HepG2 (cell line): ENCODE results near the gene KLHL35. TPM values are rescaled to one million over a fixed set of nuclear protein-coding genes. Genes with fewer than 3 reads are reported as not detected.

Experiments used
- ATAC-seq: fragments of 200-7000 bp; cut with Tn5 transposase; 3 replicates; pipeline ENCODE4 v1.9.1; 2020; ENCODE audit warnings: mild to moderate bottlenecking, moderate library complexity
- BruUV-seq: library from RNA; stranded (reverse); fragments of 400-500 nt; replicated peaks from 2 replicates; lab custom pipeline; 2021; lab: Mats Ljungman, UMichigan
- CTCF ChIA-PET: fragments of 300-600 bp; formaldehyde crosslinking; extraction: SDS; loops from one replicate; lab custom pipeline; 2021; ENCODE audit warnings: low total read pairs, inconsistent platforms, low intra/inter-chr PET ratio; lab: Yijun Ruan, JAX
- POLR2A ChIA-PET: fragments of 350-600 bp; sonication (Branson Sonifier 250); formaldehyde crosslinking; loops from one replicate; lab custom pipeline; 2020; ENCODE audit warnings: antibody characterized with exemption, inconsistent platforms; lab: Yijun Ruan, JAX
- DNase-seq: peaks from one replicate; pipeline ENCODE4 v3.0.0-alpha.2; 2015; ENCODE audit warnings: low spot score
- FAIRE-seq: peaks from 3 replicates; lab custom pipeline; 2011; peaks lifted over from hg19 to GRCh38; lab: Jason Lieb, UNC
- H2AFZ ChIP-seq: one replicate; pipeline ENCODE4 v1.6.1; 2011; ENCODE audit warnings: low read length, inconsistent platforms
- H3K27ac ChIP-seq: fragments of 300-600 bp; 3 replicates; pipeline ENCODE4 v1.8.0; 2011; ENCODE audit warnings: mixed run types, mild to moderate bottlenecking, mixed read lengths, low read length, inconsistent platforms; ENCODE audit not compliant: insufficient read depth; ENCODE audit errors: extremely low read length
- H3K27me3 ChIP-seq, 2 experiments: fragments of 200-600 bp in 1 of 2; 2 replicates in 1 of 2; 3 replicates in 1 of 2; pipeline versions ENCODE4 v1.6.0 to v1.8.0; 2011; ENCODE audit warnings: low read length in 2 of 2, mild to moderate bottlenecking in 2 of 2, moderate library complexity in 2 of 2, inconsistent platforms in 1 of 2; ENCODE audit not compliant: insufficient read depth in 2 of 2, control insufficient read depth in 1 of 2
- H3K36me3 ChIP-seq, 2 experiments: fragments of 200-600 bp in 1 of 2; replicated peaks in 1 of 2; 2 replicates in 1 of 2; 3 replicates in 1 of 2; pipeline versions ENCODE4 v1.5.1 to v1.8.0; 2011; ENCODE audit warnings: low read length in 2 of 2, inconsistent platforms in 1 of 2; ENCODE audit not compliant: insufficient read depth in 2 of 2, control insufficient read depth in 1 of 2
- H3K4me1 ChIP-seq: 2 replicates; pipeline ENCODE4 v1.5.1; 2012; ENCODE audit warnings: low read length, inconsistent platforms; ENCODE audit not compliant: insufficient read depth
- H3K4me2 ChIP-seq: 2 replicates; pipeline ENCODE4 v1.6.0; 2011; ENCODE audit warnings: low read depth, low read length, inconsistent platforms
- H3K4me3 ChIP-seq, 3 experiments: fragments of 200-600 bp in 1 of 3; sonication (generic), shearing (Covaris generic) in 1 of 3; replicated peaks in 1 of 3; 2 replicates each; pipeline ENCODE4 v1.5.1; 2011 to 2016; ENCODE audit warnings: low read length in 3 of 3, inconsistent platforms in 2 of 3, low read depth in 2 of 3, mild to moderate bottlenecking in 2 of 3, control low read depth in 1 of 3, mixed read lengths in 1 of 3; ENCODE audit not compliant: insufficient read depth in 1 of 3
- H3K79me2 ChIP-seq: one replicate; pipeline ENCODE4 v1.6.1; 2011; ENCODE audit warnings: low read length, inconsistent platforms; ENCODE audit not compliant: insufficient read depth
- H3K9ac ChIP-seq: 2 replicates; pipeline ENCODE4 v1.6.0; 2011; ENCODE audit warnings: mild to moderate bottlenecking, low read depth, low read length, inconsistent platforms; ENCODE audit not compliant: insufficient read depth
- H3K9me3 ChIP-seq: 2 replicates; pipeline ENCODE4 v1.5.1; 2012; ENCODE audit warnings: mild to moderate bottlenecking, low read length
- H4K20me1 ChIP-seq: 2 replicates; pipeline ENCODE4 v1.6.0; 2011; ENCODE audit warnings: inconsistent platforms, mild to moderate bottlenecking, low read length, moderate library complexity; ENCODE audit not compliant: insufficient read depth
- ARNT2 ChIP-seq: sonication (generic); formaldehyde crosslinking; IDR thresholded peaks from 2 replicates; pipeline ENCODE4 v1.8.0; 2022; ENCODE audit warnings: mild to moderate bottlenecking, low read depth, missing genetic modification reagents, moderate library complexity
- ARNTL ChIP-seq: sonication (generic); formaldehyde crosslinking; IDR thresholded peaks from 2 replicates; pipeline ENCODE4 v1.4.0; 2020; ENCODE audit warnings: mild to moderate bottlenecking, missing genetic modification reagents
- ATF7-NPFF ChIP-seq: sonication (generic); formaldehyde crosslinking; IDR thresholded peaks from 2 replicates; pipeline ENCODE4 v1.8.1; 2023; ENCODE audit warnings: mild to moderate bottlenecking, low read depth, missing genetic modification reagents, moderate library complexity
- HOXA5 ChIP-seq: sonication (generic); formaldehyde crosslinking; IDR thresholded peaks from 2 replicates; pipeline ENCODE4 v1.4.0; 2020; ENCODE audit warnings: missing genetic modification reagents
- REL ChIP-seq: sonication (generic); formaldehyde crosslinking; conservative IDR thresholded peaks from 2 replicates; pipeline ENCODE4 v1.8.0; 2022; ENCODE audit warnings: mild to moderate bottlenecking, missing genetic modification reagents, moderate library complexity
- SIX1 ChIP-seq: sonication (generic); formaldehyde crosslinking; IDR thresholded peaks from 2 replicates; pipeline ENCODE4 v1.4.0; 2020; ENCODE audit warnings: missing genetic modification reagents, borderline replicate concordance
- THYN1 ChIP-seq: sonication (generic); formaldehyde crosslinking; IDR thresholded peaks from 2 replicates; pipeline ENCODE4 v1.8.1; 2023; ENCODE audit warnings: low read depth, mild to moderate bottlenecking, moderate library complexity, missing genetic modification reagents, borderline replicate concordance
- XBP1 ChIP-seq: sonication (generic); formaldehyde crosslinking; IDR thresholded peaks from 2 replicates; pipeline ENCODE4 v1.5.0; 2020; ENCODE audit warnings: missing genetic modification reagents
- ZNF296 ChIP-seq: sonication (generic); formaldehyde crosslinking; conservative IDR thresholded peaks from 2 replicates; pipeline ENCODE4 v1.5.0; 2020; ENCODE audit warnings: mild to moderate bottlenecking, missing genetic modification reagents
- ZZZ3 ChIP-seq: sonication (generic); formaldehyde crosslinking; IDR thresholded peaks from 2 replicates; pipeline ENCODE4 v1.4.0; 2020; ENCODE audit warnings: missing genetic modification reagents, mild to moderate bottlenecking, borderline replicate concordance
- WGBS: methylation state at CpG from one replicate; pipeline ENCODE4 v1.1.6; 2017; ENCODE audit warnings: low lambda C conversion rate; 5-methylcytosine and 5-hydroxymethylcytosine counted together
- in situ Hi-C: cut with HindIII; loops from 2 replicates; pipeline ENCODE4 v1.10.0; 2017; ENCODE audit warnings: low pct_unique_long_range_greater_than_20kb; ENCODE audit not compliant: extremely low pct_ligation_motif_present
- intact Hi-C: fragments of 100-400 bp; cut with micrococcal nuclease; formaldehyde crosslinking; loops from one replicate; pipeline ENCODE4 v1.10.0; 2022; ENCODE audit not compliant: unreplicated experiment
- polyA plus RNA-seq, 8 experiments: library from polyadenylated mRNA; depleted of rRNA in 3 of 8; stranded (reverse) in 7 of 8; unstranded in 1 of 8; fragments of >200 nt; fragmentation: Illumina TruSeq in 4 of 8; extraction: Trizol in 4 of 8; gene quantifications; 2 replicates each; pipeline versions ENCODE4 v1.2.1 to v1.2.3, GENCODE V29; 2011 to 2016; ENCODE audit warnings: low read depth in 4 of 8, missing spikeins in 1 of 8, mixed read lengths in 1 of 8; ENCODE audit not compliant: insufficient read depth in 1 of 8
- total RNA-seq, 5 experiments: library from RNA; depleted of rRNA; stranded (reverse); fragments of >200 nt; fragmentation: Illumina TruSeq; extraction: Trizol; gene quantifications; 2 replicates each; pipeline ENCODE4 v1.2.3, GENCODE V29; 2016; ENCODE audit warnings: low read depth in 1 of 5
- TF ChIP-seq, protein P1 (sequence below): sonication (generic); formaldehyde crosslinking; IDR thresholded peaks from 2 replicates; pipeline ENCODE4 v1.5.1; 2020; ENCODE audit warnings: mild to moderate bottlenecking, moderate library complexity, missing genetic modification reagents
- TF ChIP-seq, protein P2 (sequence below): sonication (generic); formaldehyde crosslinking; IDR thresholded peaks from 2 replicates; pipeline ENCODE4 v1.4.0; 2020; ENCODE audit warnings: missing genetic modification reagents
- TF ChIP-seq, protein P3 (sequence below): sonication (generic); formaldehyde crosslinking; IDR thresholded peaks from 2 replicates; pipeline ENCODE4 v1.4.0; 2020; ENCODE audit warnings: missing genetic modification reagents, low read depth, mild to moderate bottlenecking, borderline replicate concordance

KLHL35 gene
- total and polyA plus RNA-seq, 2 of the 13 experiments (the other 11 are each of a cell fraction or from before 2014, with no cell fraction given), result not detected

DNA sequence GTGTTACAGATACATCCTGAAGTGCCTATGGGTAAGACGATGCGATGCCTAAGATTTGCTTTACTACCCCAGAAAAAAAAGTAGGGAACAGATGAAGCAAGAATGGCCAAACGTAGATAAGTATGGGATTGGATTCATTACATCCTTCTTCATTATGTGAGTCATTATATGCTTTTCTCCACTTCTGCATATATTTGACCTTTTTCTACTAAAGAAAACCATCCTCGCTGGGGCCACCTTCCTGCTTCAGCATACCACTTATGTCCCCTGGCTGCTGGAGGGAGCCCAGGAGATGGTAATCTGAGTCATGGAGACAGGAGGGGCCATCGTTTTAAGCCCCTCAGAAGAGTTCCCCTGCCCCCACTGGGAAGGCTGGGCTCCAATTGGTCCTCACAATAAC is 14.4 kb upstream of the KLHL35 start:
- CTCF ChIA-PET, result interaction anchor here (3.4 kb wide), 1 partner anchor 85 kb away, joined by 51 read pairs; no protein-coding TSS in a partner anchor
- H3K9me3 ChIP-seq, result no peaks in the 10 kb centered on the region
- in situ Hi-C loops, result loop anchor here (5.0 kb wide), 1 partner anchor 85 kb away; no protein-coding TSS in a partner anchor
- WGBS, result 85% methylated on average over 5 of the region's 5 CpGs
- TF ChIP-seq THYN1 (CRISPR knock-in tag), result no peak
- TF ChIP-seq ARNTL (CRISPR knock-in tag), result no peak
- TF ChIP-seq, protein P1, sequence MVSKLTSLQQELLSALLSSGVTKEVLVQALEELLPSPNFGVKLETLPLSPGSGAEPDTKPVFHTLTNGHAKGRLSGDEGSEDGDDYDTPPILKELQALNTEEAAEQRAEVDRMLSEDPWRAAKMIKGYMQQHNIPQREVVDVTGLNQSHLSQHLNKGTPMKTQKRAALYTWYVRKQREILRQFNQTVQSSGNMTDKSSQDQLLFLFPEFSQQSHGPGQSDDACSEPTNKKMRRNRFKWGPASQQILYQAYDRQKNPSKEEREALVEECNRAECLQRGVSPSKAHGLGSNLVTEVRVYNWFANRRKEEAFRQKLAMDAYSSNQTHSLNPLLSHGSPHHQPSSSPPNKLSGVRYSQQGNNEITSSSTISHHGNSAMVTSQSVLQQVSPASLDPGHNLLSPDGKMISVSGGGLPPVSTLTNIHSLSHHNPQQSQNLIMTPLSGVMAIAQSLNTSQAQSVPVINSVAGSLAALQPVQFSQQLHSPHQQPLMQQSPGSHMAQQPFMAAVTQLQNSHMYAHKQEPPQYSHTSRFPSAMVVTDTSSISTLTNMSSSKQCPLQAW, result no peak
- TF ChIP-seq SIX1, result no peak
- TF ChIP-seq ATF7-NPFF (CRISPR knock-in tag), result no peak
- TF ChIP-seq, protein P2, sequence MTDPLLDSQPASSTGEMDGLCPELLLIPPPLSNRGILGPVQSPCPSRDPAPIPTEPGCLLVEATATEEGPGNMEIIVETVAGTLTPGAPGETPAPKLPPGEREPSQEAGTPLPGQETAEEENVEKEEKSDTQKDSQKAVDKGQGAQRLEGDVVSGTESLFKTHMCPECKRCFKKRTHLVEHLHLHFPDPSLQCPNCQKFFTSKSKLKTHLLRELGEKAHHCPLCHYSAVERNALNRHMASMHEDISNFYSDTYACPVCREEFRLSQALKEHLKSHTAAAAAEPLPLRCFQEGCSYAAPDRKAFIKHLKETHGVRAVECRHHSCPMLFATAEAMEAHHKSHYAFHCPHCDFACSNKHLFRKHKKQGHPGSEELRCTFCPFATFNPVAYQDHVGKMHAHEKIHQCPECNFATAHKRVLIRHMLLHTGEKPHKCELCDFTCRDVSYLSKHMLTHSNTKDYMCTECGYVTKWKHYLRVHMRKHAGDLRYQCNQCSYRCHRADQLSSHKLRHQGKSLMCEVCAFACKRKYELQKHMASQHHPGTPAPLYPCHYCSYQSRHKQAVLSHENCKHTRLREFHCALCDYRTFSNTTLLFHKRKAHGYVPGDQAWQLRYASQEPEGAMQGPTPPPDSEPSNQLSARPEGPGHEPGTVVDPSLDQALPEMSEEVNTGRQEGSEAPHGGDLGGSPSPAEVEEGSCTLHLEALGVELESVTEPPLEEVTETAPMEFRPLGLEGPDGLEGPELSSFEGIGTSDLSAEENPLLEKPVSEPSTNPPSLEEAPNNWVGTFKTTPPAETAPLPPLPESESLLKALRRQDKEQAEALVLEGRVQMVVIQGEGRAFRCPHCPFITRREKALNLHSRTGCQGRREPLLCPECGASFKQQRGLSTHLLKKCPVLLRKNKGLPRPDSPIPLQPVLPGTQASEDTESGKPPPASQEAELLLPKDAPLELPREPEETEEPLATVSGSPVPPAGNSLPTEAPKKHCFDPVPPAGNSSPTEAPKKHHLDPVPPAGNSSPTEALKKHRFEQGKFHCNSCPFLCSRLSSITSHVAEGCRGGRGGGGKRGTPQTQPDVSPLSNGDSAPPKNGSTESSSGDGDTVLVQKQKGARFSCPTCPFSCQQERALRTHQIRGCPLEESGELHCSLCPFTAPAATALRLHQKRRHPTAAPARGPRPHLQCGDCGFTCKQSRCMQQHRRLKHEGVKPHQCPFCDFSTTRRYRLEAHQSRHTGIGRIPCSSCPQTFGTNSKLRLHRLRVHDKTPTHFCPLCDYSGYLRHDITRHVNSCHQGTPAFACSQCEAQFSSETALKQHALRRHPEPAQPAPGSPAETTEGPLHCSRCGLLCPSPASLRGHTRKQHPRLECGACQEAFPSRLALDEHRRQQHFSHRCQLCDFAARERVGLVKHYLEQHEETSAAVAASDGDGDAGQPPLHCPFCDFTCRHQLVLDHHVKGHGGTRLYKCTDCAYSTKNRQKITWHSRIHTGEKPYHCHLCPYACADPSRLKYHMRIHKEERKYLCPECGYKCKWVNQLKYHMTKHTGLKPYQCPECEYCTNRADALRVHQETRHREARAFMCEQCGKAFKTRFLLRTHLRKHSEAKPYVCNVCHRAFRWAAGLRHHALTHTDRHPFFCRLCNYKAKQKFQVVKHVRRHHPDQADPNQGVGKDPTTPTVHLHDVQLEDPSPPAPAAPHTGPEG (CRISPR knock-in tag), result no peak
- no peak for TF ChIP-seq XBP1 (CRISPR knock-in tag)
- no peak for TF ChIP-seq REL (CRISPR knock-in tag)
- no peak for TF ChIP-seq ARNT2
- TF ChIP-seq HOXA5 (CRISPR knock-in tag), result no peak
- no peak for TF ChIP-seq ZZZ3
- TF ChIP-seq ZNF296, result no peak
- TF ChIP-seq, protein P3, sequence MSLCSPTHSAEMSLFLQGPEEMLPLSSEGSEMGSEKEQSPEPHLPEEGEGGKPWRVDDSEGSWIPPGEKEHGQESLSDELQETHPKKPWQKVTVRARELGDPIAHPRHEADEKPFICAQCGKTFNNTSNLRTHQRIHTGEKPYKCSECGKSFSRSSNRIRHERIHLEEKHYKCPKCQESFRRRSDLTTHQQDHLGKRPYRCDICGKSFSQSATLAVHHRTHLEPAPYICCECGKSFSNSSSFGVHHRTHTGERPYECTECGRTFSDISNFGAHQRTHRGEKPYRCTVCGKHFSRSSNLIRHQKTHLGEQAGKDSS (CRISPR knock-in tag), result no peak
- TF ChIP-seq, all 625 proteins: peak for 0
- POLR2A ChIA-PET, result no interaction called here
- Histone ChIP-seq H4K20me1 (no peaks in the 10 kb centered on the region), H3K79me2 (no peaks in the 10 kb centered on the region), H3K4me1 (no peaks in the 10 kb centered on the region), H3K4me2 (no peak overlapping the region), H3K4me3 (no peak overlapping the region), H3K9ac (no peak overlapping the region), H3K27ac (no peak overlapping the region), H3K27me3 (no peaks in the 10 kb centered on the region), H2AFZ (no peak overlapping the region), H3K36me3 (peaks cover 27% of the 10 kb centered on the region in 2 experiments; a peak in 4 of 5 replicates)
- ATAC-seq (no peak), DNase-seq (no peak), FAIRE-seq (no peak)
- BruUV-seq, result no TSS peak
- intact Hi-C loops, result no loop called here
